GM19324 (cell line): ENCODE results near the gene PTPA.

Experiments
- ATAC-seq: cut with Tn5 transposase; IDR thresholded peaks from one replicate; pipeline ENCODE4 v1.9.1; 2021; ENCODE audit warnings: mild to moderate bottlenecking, moderate library complexity; ENCODE audit not compliant: unreplicated experiment, low FRiP score

PTPA gene

DNA sequence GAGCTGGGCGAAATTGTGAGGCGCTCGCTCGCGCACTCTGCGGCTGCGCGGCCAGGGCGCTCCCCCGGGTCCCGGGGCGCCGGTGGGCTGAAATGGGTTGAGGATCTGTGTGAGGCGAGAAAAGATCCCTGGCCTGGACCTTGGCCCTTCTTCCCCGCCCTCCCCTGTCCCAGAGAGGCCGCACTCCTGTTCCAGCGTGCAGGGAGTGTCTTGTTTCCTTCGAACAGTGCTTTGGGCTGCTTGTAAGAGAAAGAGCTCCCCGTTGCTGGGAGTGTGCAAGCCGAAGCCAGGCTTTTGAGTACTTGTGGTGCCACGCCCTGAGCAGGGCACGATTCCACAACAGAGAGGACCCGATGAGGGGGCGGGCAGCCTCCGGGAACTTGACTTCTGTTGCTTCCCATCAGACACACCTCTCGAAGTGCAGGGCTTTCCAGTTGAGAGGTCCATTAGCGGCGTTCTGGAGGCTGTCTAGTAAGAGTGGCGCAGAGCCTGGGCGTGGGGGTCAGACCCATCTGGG is 29.8 kb upstream of the PTPA start:
- no peak for ATAC-seq

DNA sequence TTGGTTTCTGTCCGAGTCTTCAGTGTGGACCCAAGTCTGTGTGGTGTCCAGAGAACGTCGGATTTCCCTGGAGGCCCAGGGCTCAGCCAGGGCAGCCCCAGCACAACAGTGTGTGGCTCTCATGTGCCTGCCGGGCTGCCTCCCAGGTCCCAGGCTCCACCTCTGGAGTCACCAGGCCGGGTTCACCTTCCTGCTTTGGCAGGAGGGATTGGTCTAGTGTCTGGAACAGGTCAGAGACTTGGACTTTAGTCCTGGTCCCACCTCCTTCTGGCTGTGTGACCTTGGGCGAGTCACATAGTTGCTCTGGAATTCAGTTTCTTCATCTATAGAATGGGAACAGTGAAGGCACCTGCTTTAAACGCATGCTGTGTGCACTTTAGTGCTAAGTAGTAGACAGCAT is 27.1 kb upstream of the PTPA start:
- no peak for ATAC-seq

- no peak for ATAC-seq
Observed at GRCh38 chr9:129089246-129089645, 22.0 kb upstream of the PTPA start.

DNA sequence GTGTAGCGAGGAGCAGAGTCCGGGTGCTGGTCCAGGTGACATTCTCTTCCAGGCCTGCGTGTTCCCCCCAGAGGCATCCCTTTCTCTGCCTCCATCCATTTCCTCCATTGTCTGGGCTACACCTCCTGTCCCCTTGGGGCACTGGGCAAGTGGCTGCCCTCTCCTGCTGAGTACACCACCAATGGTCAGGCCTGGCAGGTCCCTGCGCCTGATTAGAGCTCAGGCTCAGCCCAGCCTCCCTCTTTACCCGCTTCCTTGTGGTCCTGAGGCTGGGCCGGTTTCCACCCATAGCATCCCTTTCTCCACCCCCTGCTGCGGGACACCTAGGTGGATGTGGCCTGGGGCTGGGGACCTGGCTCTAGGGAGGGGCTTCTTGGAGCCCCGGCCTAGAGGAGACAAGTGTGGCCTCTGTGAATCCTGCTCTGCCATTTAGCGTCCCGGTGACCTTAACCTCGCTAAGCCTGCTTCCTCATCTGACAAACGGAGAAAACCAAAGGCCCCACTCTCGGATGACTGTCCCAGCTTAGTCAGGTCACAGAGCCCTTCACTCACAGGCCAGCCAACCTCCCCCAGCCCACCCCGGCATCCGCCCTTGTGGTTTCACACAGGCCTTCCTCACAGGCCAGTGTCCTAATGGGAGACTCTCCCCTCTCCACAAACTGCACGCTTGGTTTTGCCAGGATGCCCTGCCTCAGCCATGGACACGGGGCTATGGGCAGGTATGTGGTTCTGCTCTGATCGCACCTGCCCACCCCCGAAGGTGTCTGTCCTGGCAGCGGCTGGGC is 17.4 kb upstream of the PTPA start:
- ATAC-seq = no peak

DNA sequence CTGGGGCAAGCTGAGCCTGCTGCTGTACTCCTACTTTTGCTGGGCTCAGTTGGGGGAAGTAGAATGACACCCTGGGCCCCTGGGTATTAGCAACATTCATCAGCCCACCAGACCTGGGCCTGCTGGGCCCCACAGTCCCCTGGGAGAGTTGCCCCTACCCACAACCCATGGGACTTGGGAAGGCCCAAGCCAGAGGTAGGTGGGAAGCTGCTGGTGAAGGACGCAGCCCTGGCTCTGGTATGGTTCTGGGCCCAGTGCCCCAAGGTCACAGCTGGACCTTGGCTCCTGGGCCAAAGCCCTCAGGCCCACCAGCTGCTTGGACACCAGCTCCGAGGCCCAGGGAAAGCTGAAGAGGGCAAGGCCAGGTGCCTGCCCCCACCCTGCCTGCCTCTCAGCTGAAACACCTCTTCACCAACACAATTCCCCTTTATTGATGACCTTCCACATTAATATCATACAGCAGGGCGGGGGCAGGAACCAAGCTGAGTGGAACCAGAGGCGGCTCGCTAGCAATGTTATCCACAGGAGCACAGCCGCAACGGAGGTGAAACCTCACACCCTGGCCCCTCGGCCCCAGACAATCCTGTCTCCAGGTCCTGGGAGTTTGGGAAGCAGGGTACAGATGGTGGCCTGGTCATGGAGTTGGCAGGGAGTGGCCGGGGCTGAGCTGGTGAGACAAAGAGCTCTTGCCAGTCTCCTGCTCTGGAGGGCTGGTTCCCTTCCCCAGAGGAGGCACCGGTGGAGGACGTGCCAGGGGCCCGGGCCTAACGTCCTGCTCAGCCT is 16.6 kb upstream of the PTPA start:
- no peak for ATAC-seq

GRCh38 chr9:129095170-129095667 is 16.0 kb upstream of the PTPA start:
- ATAC-seq = no peak

DNA sequence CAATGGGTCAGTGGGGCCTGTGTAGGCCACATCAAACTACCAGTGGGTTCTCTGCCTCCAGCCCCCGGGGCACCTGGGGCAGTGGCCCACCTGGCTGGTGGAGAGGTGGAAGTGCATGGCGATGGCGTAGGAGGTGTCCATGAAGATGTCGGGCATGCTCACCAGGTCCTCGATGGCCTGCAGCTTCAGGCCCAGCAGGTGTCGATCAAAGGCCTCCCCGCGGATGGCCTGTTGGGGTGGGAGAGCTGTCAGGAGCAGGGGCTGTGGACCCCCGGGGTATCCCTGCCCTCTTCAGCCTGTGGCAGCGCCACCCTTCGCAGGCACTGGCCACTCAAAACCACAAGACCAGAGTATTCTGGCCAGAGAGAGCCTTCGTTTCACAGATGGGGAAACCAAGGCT is 15.3 kb upstream of the PTPA start:
- no peak for ATAC-seq

- ATAC-seq = no peak
Observed at GRCh38 chr9:129097671-129098306, 13.4 kb upstream of the PTPA start.

- ATAC-seq = no peak
Observed at GRCh38 chr9:129098328-129098727, 12.9 kb upstream of the PTPA start.

- no peak for ATAC-seq
Observed at GRCh38 chr9:129100383-129101169, 10.6 kb upstream of the PTPA start.

- ATAC-seq = no peak
Observed at GRCh38 chr9:129101279-129101678, 9.9 kb upstream of the PTPA start.

DNA sequence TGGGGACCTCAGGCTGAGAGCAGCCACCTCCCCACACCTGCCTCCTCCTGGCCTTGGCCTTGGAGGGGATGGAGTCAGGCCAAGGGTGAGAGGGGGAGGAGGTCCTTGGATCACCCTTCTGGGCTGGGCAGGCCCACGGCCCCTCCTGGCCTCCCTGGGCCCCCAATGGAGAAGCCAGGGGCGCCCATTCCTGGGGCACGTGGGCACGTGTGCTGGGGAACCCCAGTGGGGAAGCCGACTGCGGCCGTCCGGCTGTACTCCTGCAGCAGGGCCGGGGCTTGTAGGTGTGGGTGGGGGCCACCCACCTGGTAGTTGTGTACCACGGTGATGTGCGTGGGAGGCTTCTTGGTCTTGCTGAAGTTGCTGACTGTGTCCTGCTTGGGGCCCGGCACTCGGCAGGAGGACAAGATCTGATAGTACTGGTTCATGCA is 9.1 kb upstream of the PTPA start:
- ATAC-seq = no peak

DNA sequence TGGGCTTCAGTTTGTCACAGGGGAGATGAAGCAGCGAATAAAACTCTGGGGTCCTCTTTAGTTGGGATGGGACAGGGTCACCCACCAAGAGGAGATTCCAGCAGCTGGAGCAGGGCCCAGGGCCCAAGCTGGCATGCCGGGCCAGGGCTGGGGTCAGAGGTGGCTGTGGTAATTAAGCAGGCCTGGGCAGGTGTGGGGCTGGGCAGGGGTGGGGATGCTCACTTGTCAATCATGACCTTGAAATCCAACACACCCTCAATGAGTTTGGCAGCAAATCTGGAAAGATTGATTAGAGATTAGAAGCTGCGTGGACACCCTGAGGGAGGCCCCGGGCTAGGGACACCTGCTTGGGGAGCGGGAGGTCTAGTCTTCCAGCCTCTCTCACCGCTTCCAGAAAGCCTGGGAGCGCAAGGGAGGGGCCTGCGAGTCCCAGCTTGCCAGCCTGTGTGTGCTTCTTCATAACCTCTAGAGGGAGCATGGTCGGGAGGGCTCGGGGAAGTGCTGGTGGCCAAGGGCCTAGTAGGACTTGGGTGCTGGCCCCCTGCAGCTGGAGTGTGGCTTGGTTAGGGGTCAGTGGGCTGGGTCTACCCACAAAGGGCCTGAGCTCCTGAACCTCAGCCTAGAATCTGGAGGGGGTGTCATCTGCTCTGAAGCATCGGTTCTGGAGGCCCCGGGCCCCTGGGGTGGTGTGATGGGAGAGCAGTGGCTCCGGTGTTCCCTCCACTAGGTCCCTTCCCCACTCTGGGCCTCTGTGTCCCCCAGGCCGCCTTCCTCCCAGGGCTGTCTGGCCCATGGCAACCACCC is 8.2 kb upstream of the PTPA start:
- no peak for ATAC-seq

DNA sequence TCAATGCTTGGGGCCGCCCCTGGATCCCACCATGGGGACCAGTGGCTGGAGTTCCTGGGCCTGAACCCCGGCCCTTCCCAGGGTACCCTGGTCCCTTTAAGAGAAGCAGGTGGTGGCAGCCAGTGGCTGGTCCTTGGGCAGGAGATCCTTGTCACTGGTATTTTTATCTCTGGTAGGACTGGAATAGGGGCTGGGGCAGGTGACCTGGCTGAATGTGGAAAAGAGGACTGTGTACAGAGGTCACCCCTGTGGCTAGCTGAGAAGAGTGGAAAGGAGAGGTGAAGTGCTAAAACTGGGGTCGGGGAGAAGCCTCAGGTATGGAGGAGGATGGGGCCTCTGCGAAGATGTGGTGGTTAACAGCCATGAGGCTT is 7.6 kb upstream of the PTPA start:
- no peak for ATAC-seq

- ATAC-seq = no peak
Observed at GRCh38 chr9:129104051-129104450, 7.2 kb upstream of the PTPA start.

GRCh38 chr9:129105857-129106694 is 5.1 kb upstream of the PTPA start:
- ATAC-seq = no peak

DNA sequence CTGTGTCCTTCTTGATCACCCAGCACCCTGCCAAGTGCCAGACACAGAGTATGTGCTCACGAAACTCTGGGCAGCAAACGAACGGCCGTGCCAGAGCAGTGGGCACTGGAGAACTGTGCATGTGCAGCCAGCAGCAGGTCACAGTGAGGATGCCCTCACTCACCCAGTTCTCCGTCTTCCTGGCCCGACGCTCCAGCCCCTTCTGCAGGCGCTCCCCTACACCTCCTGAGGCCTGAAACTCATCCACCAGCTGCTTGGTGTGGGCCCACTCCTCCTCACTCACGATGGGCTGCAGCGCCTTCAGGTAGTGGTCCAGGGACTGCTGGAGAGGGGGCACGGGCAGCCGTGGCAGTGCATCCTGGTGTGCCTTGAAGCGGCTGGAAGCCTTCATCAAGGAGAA is 3.6 kb upstream of the PTPA start:
- ATAC-seq = no peak

GRCh38 chr9:129108083-129108804 is 3.0 kb upstream of the PTPA start:
- no peak for ATAC-seq
